Activated naive CD4-positive, alpha-beta T cell treated with anti-CD3 and anti-CD28 coated beads for 36 hours (primary cell): ENCODE data around the gene CCDC74B. TPM values are rescaled to one million over a fixed set of nuclear protein-coding genes. Genes with fewer than 3 reads are reported as not detected.
A peak's percentile ranks its signal among the peaks of the same experiment; 100 is the strongest.
"Not testable (repeated sequence)": the region's sequence is repeated elsewhere in the genome, so short reads cannot be mapped to it uniquely, and the experiment has no call there.

Experiments used
- CTCF ChIA-PET: fragments of 350-600 bp; sonication (Branson Sonifier 250); formaldehyde crosslinking; loops from one replicate; lab custom pipeline; 2021; ENCODE audit warnings: antibody characterized with exemption; lab: Charles Lee
- DNase-seq: peaks from one replicate; pipeline ENCODE4 v3.0.0-alpha.2; 2020
- H3K27ac Mint-ChIP-seq: one replicate; pipeline ENCODE4 v1.8.0; 2021; ENCODE audit warnings: mild to moderate bottlenecking, mixed read lengths
- H3K27me3 Mint-ChIP-seq: one replicate; pipeline ENCODE4 v1.8.0; 2021; ENCODE audit warnings: low read depth, mixed read lengths
- H3K36me3 Mint-ChIP-seq: one replicate; pipeline ENCODE4 v1.8.0; 2021; ENCODE audit warnings: low read depth, mixed read lengths
- H3K4me1 Mint-ChIP-seq: one replicate; pipeline ENCODE4 v1.8.0; 2021; ENCODE audit warnings: low read depth, mixed read lengths
- H3K4me3 Mint-ChIP-seq: one replicate; pipeline ENCODE4 v1.8.0; 2021; ENCODE audit warnings: mild to moderate bottlenecking, moderate library complexity, mixed read lengths
- H3K9me3 Mint-ChIP-seq: one replicate; pipeline ENCODE4 v1.8.0; 2021; ENCODE audit warnings: mixed read lengths
- intact Hi-C: fragments of 100-400 bp; cut with micrococcal nuclease; formaldehyde crosslinking; loops from one replicate; pipeline ENCODE4 v1.15.1; 2023
- total RNA-seq, 2 experiments: library from RNA; stranded (reverse); gene quantifications; one replicate each; pipeline ENCODE4 v1.2.3, GENCODE V29; 2021

CCDC74B gene
- total RNA-seq = 1 to 10 TPM; 3.7 to 4.1 TPM

GRCh38 chr2:130145006-130145414 lies at the start of gene CCDC74B:
Gene CCDC74B, minus strand, starts transcription at chr2:130145112. Its CDS starts 116 bp downstream, at chr2:130144996.
- H3K4me1 Mint-ChIP-seq, H3K27ac Mint-ChIP-seq, H3K9me3 Mint-ChIP-seq, H3K36me3 Mint-ChIP-seq: not testable (repeated sequence)
- DNase-seq = peak; percentile 68
- CTCF ChIA-PET = interaction anchor here (1.0 kb wide), 1 partner anchor 187 kb away, joined by 4 read pairs; no protein-coding TSS in a partner anchor
- intact Hi-C loops = loop anchor here (1.0 kb wide), 1 partner anchor 36 kb away; the partner anchor contains the start of gene SMPD4
- Mint-ChIP-seq H3K4me3 (peak within 1 kb of the TSS; percentile 75), H3K27me3 (peaks cover 12% of the 10 kb centered on the region)

GRCh38 chr2:130193824-130194223 lies 48.9 kb upstream of the CCDC74B start:
- CTCF ChIA-PET, H3K4me1 Mint-ChIP-seq, H3K9me3 Mint-ChIP-seq, H3K27ac Mint-ChIP-seq, H3K36me3 Mint-ChIP-seq, DNase-seq, H3K27me3 Mint-ChIP-seq, H3K4me3 Mint-ChIP-seq: not testable (repeated sequence)
- intact Hi-C loops = loop anchor here (1.0 kb wide), 1 partner anchor 9 kb away; no protein-coding TSS in a partner anchor

DNA sequence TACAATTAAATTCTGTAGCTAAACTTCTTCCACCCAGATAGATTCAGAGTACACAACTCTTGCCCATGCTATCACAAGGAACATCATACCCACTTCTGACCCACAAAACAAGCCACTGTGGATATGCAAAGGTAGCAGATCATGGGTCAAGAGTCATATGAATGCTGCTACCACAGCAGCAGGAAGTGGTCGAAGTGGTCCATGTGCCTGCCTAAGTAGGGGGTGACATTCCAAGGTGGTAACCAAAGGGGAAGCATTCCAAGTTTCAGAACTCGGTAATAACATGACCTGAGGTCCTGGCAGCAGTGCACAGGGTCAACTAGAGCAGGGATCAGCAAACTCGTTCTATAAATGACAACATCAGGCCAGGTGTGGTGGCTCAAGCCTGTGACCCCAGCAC lies 47.5 kb upstream of the CCDC74B start:
- H3K4me1 Mint-ChIP-seq, H3K9me3 Mint-ChIP-seq, CTCF ChIA-PET, H3K4me3 Mint-ChIP-seq, H3K27ac Mint-ChIP-seq, intact Hi-C loops, H3K27me3 Mint-ChIP-seq, DNase-seq, H3K36me3 Mint-ChIP-seq: not testable (repeated sequence)

DNA sequence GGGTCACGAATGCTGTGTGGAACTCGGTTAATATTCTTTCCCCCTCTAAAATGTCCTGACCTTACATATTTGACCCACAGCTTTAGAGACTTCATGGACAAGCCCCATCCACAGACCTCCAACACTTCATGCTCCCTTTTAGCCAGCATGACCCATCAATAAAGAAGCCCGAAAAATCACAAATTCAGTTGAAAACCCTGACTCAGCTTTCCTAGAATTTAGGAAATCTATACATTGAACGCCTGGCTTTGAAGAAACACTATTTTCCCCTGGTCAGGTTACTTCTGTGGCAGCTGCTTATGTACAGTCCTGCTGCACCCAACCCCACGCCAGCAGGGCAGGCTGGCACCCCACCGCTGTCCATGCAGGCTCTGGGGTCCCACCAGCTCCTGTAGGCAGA lies 46.4 kb upstream of the CCDC74B start:
- H3K36me3 Mint-ChIP-seq, DNase-seq, intact Hi-C loops, H3K4me1 Mint-ChIP-seq, H3K27me3 Mint-ChIP-seq, H3K4me3 Mint-ChIP-seq, H3K9me3 Mint-ChIP-seq, CTCF ChIA-PET: not testable (repeated sequence)
- peak overlapping the region; percentile 31 for H3K27ac Mint-ChIP-seq

DNA sequence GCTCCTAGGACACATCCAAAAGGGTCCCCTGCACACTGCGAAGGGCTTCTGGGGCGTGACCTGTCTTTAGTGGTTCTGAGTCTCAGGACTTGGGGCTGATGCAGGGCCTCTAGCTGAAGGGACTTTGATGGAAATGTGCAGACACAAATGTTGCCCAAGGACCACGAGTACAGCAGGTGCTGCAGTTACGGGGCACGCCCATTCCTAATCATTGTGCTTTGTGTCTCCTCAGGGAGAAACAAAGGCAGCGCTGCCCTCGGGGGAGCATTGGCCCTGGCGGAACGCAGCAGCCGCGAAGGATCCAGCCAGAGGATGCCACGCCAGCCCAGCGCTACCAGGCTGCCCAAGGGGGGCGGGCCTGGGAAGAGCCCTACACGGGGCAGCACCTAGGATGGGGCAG lies 45.3 kb upstream of the CCDC74B start:
- Mint-ChIP-seq H3K27ac (no peak overlapping the region), H3K9me3 (no peaks in the 10 kb centered on the region), H3K4me3 (no peak overlapping the region), H3K27me3 (no peaks in the 10 kb centered on the region), H3K4me1 (peaks cover 9% of the 10 kb centered on the region), H3K36me3 (peaks cover 6% of the 10 kb centered on the region)
- DNase-seq = no peak
- intact Hi-C loops = no loop called here
- CTCF ChIA-PET = no interaction called here

DNA sequence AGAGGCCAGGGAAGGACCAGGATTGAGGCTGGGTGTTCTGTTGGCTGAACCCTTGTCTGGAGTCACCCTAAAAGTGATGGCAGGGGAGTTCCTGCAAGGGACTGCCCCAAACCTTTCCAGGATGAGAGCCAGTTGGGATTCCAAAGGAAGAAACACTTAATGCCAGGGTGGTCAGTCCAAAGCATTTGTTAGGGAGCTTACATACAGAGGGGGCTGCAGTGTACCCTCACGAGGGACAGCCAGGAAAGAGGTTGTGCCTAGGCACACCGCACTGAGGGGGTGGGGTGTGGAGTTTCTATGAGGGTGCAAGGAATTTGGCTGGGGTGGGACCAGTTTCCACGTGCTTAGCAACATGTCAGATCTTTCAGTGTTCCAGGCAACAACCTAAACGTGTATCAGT lies 44.0 kb upstream of the CCDC74B start:
- DNase-seq, H3K4me3 Mint-ChIP-seq, H3K9me3 Mint-ChIP-seq, H3K27ac Mint-ChIP-seq, H3K27me3 Mint-ChIP-seq, CTCF ChIA-PET, intact Hi-C loops, H3K36me3 Mint-ChIP-seq: not testable (repeated sequence)
- H3K4me1 Mint-ChIP-seq = peaks cover 13% of the 10 kb centered on the region

GRCh38 chr2:130187859-130188792 lies 43.2 kb upstream of the CCDC74B start:
- peaks cover 11% of the 10 kb centered on the region for H3K36me3 Mint-ChIP-seq
- CTCF ChIA-PET = interaction anchor here (1.5 kb wide), 1 partner anchor 145 kb away, joined by 4 read pairs; no protein-coding TSS in a partner anchor
- H3K9me3 Mint-ChIP-seq, H3K27me3 Mint-ChIP-seq, H3K27ac Mint-ChIP-seq, intact Hi-C loops, DNase-seq, H3K4me3 Mint-ChIP-seq: not testable (repeated sequence)
- H3K4me1 Mint-ChIP-seq = peaks cover 19% of the 10 kb centered on the region

- peaks cover 19% of the 10 kb centered on the region for H3K4me1 Mint-ChIP-seq
- no peaks in the 10 kb centered on the region for H3K9me3 Mint-ChIP-seq
- intact Hi-C loops = no loop called here
- no peak for DNase-seq
- H3K27me3 Mint-ChIP-seq = no peaks in the 10 kb centered on the region
- peaks cover 11% of the 10 kb centered on the region for H3K36me3 Mint-ChIP-seq
- CTCF ChIA-PET = interaction anchor here (1.5 kb wide), 1 partner anchor 146 kb away, joined by 4 read pairs; no protein-coding TSS in a partner anchor
- no peak overlapping the region for H3K4me3 Mint-ChIP-seq
- H3K27ac Mint-ChIP-seq = no peak overlapping the region
These were observed 42.4 kb upstream of the CCDC74B start for GRCh38 chr2:130187268-130187667.

- intact Hi-C loops = no loop called here
- Mint-ChIP-seq H3K36me3 (peaks cover 11% of the 10 kb centered on the region), H3K4me1 (peaks cover 19% of the 10 kb centered on the region), H3K4me3 (no peak overlapping the region), H3K9me3 (no peaks in the 10 kb centered on the region), H3K27ac (no peak overlapping the region), H3K27me3 (no peaks in the 10 kb centered on the region)
- CTCF ChIA-PET = no interaction called here
- DNase-seq = no peak
These were observed 41.5 kb upstream of the CCDC74B start for GRCh38 chr2:130186391-130186790.

DNA sequence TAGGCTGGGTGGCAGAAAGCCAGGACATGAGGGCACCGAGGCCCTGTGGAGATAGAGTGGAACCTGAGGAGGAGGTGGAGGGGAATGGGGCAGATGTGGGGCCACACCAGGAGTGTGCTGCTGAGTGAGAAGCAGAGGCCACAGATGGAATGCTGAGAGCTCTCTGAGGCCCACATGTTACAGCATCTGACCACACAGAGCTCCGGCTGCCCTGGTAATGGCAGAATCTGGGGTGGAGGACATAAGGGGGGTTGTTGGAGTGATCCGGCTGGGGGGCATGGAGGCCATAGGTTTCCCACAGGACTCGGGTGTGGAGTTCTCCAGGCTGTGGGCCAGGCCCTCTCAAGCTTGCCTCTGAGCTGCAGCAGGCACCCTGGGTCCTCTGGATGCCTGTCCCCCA lies 41.0 kb upstream of the CCDC74B start:
- Mint-ChIP-seq H3K27ac (no peak overlapping the region), H3K36me3 (peaks cover 11% of the 10 kb centered on the region), H3K4me3 (no peak overlapping the region), H3K9me3 (no peaks in the 10 kb centered on the region), H3K4me1 (peaks cover 19% of the 10 kb centered on the region), H3K27me3 (no peaks in the 10 kb centered on the region)
- no peak for DNase-seq
- intact Hi-C loops = loop anchor here (1.0 kb wide), 1 partner anchor 7 kb away; no protein-coding TSS in a partner anchor
- CTCF ChIA-PET = no interaction called here

DNA sequence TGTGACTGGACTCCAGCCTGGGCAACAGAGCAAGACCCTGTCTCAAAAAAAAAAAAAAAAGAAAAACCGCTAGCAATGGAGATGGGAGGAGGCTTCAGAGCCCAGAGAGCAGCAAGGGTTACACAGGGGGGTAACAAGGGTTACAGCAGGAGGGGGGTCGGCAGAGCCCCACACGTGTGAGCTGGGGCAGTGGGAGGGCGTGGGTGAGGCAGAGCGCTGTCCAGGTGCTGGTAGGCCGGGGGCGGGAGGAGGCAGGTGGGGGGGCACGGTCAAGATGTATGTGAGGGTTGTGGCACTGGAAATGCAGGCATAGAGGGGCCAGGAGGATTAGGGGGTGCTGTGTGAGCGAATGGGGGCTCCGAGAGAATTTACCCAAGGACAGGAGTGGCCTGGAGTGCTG lies 40.5 kb upstream of the CCDC74B start:
- DNase-seq = no peak
- Mint-ChIP-seq H3K9me3 (no peaks in the 10 kb centered on the region), H3K27me3 (no peaks in the 10 kb centered on the region), H3K27ac (no peak overlapping the region), H3K4me3 (no peak overlapping the region), H3K4me1 (peaks cover 21% of the 10 kb centered on the region), H3K36me3 (peaks cover 11% of the 10 kb centered on the region)
- intact Hi-C loops = loop anchor here (1.0 kb wide), 1 partner anchor 8 kb away; no protein-coding TSS in a partner anchor
- CTCF ChIA-PET = no interaction called here

GRCh38 chr2:130183512-130184373 lies 38.8 kb upstream of the CCDC74B start:
- H3K9me3 Mint-ChIP-seq = no peaks in the 10 kb centered on the region
- peak overlapping the region; percentile 78 for H3K4me3 Mint-ChIP-seq
- peak overlapping the region; percentile 82 for H3K27ac Mint-ChIP-seq
- peaks cover 11% of the 10 kb centered on the region for H3K36me3 Mint-ChIP-seq
- intact Hi-C loops = loop anchor here (2.0 kb wide), 1 partner anchor 1309 kb away; the partner anchor contains the start of gene MZT2A
- CTCF ChIA-PET = no interaction called here
- H3K27me3 Mint-ChIP-seq = no peaks in the 10 kb centered on the region
- H3K4me1 Mint-ChIP-seq = peaks cover 23% of the 10 kb centered on the region
- no peak for DNase-seq
